ENCODE results near the gene VPS16. TPM values are rescaled to one million over a fixed set of nuclear protein-coding genes. Genes with fewer than 3 reads are reported as not detected.

Gene VPS16
- total RNA-seq, 1 donor, result 32.0 TPM

- TF ChIP-seq CTCF (IDR thresholded peaks at IDR 0.05; ENCODE audit: insufficient read depth, low read length), result no peak
- H3K4me3 ChIP-seq (ENCODE audit: low read depth, low read length), result no peak overlapping the region
- DNase-seq (ENCODE audit: low read depth), result no peak
Observed at GRCh38 chr20:2864626-2865025, 24.1 kb downstream of the VPS16 start.

- no peak for DNase-seq (ENCODE audit: low read depth)
- H3K4me3 ChIP-seq (ENCODE audit: low read depth, low read length), result no peak overlapping the region
- no peak for TF ChIP-seq CTCF (IDR thresholded peaks at IDR 0.05; ENCODE audit: insufficient read depth, low read length)
Observed at GRCh38 chr20:2865101-2865500, 24.6 kb downstream of the VPS16 start.

- DNase-seq (ENCODE audit: low read depth), result no peak
- H3K4me3 ChIP-seq (ENCODE audit: low read depth, low read length), result no peak overlapping the region
- TF ChIP-seq CTCF (IDR thresholded peaks at IDR 0.05; ENCODE audit: insufficient read depth, low read length), result no peak
Observed at GRCh38 chr20:2865630-2866029, 25.1 kb downstream of the VPS16 start.

GRCh38 chr20:2866236-2866635 is 25.7 kb downstream of the VPS16 start:
- no peak for TF ChIP-seq CTCF (IDR thresholded peaks at IDR 0.05; ENCODE audit: insufficient read depth, low read length)
- H3K4me3 ChIP-seq (ENCODE audit: low read depth, low read length), result no peak overlapping the region
- DNase-seq (ENCODE audit: low read depth), result no peak

GRCh38 chr20:2867081-2867864 is 26.7 kb downstream of the VPS16 start:
- no peak for TF ChIP-seq CTCF (IDR thresholded peaks at IDR 0.05; ENCODE audit: insufficient read depth, low read length)
- H3K4me3 ChIP-seq (ENCODE audit: low read depth, low read length), result no peak overlapping the region
- DNase-seq (ENCODE audit: low read depth), result no peak

GRCh38 chr20:2869381-2869780 is 28.8 kb downstream of the VPS16 start:
- TF ChIP-seq CTCF (IDR thresholded peaks at IDR 0.05; ENCODE audit: insufficient read depth, low read length), result no peak
- DNase-seq (ENCODE audit: low read depth), result no peak
- no peak overlapping the region for H3K4me3 ChIP-seq (ENCODE audit: low read depth, low read length)

GRCh38 chr20:2871111-2871465 is 30.5 kb downstream of the VPS16 start:
- H3K4me3 ChIP-seq (ENCODE audit: low read depth, low read length), result no peak overlapping the region
- peak; percentile 49 for DNase-seq (ENCODE audit: low read depth)
- TF ChIP-seq CTCF (IDR thresholded peaks at IDR 0.05; ENCODE audit: insufficient read depth, low read length), result no peak
